Measurements from ENCODE around the gene SPG21. TPM values are rescaled to one million over a fixed set of nuclear protein-coding genes. Genes with fewer than 3 reads are reported as not detected.

Gene SPG21
- total and polyA plus RNA-seq, 2 of the 8 experiments (the other 6 are each of a cell fraction or from before 2014, with no cell fraction given): 67.3 to 72.7 TPM

GRCh38 chr15:64925335-64926330 lies 64.1 kb downstream of the SPG21 start:
- H3K36me3 ChIP-seq (ENCODE audit: control insufficient read depth in 2 of 4, insufficient read depth in 4 of 4, low read length in 3 of 4): no peaks in the 10 kb centered on the region
- no peaks in the 10 kb centered on the region for H3K23me2 ChIP-seq (ENCODE audit: low read depth, low read length)
- no peak overlapping the region for H3K23ac ChIP-seq (ENCODE audit: insufficient read length)
- H3K27me3 ChIP-seq (replicated peaks in 1 of 4; ENCODE audit: control insufficient read depth in 3 of 4, extremely low read depth in 1 of 4, insufficient read depth in 3 of 4, low read length in 3 of 4): no peaks in the 10 kb centered on the region
- no peak for FAIRE-seq
- H4K91ac ChIP-seq (replicated peaks; ENCODE audit: insufficient read length, low read length): no peak overlapping the region
- no peak overlapping the region for H3K4me2 ChIP-seq (ENCODE audit: insufficient read depth in 1 of 2, low read depth in 2 of 2, low read length in 2 of 2)
- H3K79me1 ChIP-seq (ENCODE audit: low read depth, low read length): no peaks in the 10 kb centered on the region; the same call in 1 of the 2 replicates
- ChIA-PET CTCF (ENCODE audit: partially characterized antibody) (no interaction called here), POLR2A (ENCODE audit: partially characterized antibody) (interaction anchor here (1.8 kb wide), 1 partner anchor 81 kb away, joined by 3 read pairs; no protein-coding TSS in a partner anchor)
- H3K14ac ChIP-seq (ENCODE audit: insufficient read length): no peak overlapping the region
- H2AFZ ChIP-seq (ENCODE audit: low read length): no peak overlapping the region
- H4K20me1 ChIP-seq (replicated peaks in 1 of 2; ENCODE audit: control insufficient read depth in 1 of 2, insufficient read depth in 2 of 2, low read length in 2 of 2): peaks cover 0 to 3% of the 10 kb centered on the region in 2 experiments
- H4K5ac ChIP-seq (ENCODE audit: insufficient read length, low read depth, low read length): no peak overlapping the region
- no peaks in the 10 kb centered on the region for H3K9me3 ChIP-seq (ENCODE audit: insufficient read depth in 2 of 2, low read depth in 1 of 2, low read length in 1 of 2)
- peaks cover 0 to 2% (median 0%) of the 10 kb centered on the region in 4 experiments; a peak in 1 of 7 replicates for H3K4me1 ChIP-seq (replicated peaks in 1 of 4; ENCODE audit: control insufficient read depth in 3 of 4, insufficient read depth in 4 of 4, low read length in 3 of 4)
- no peak overlapping the region for H3K18ac ChIP-seq (ENCODE audit: extremely low read depth, low read length)
- H2BK15ac ChIP-seq (ENCODE audit: low read length): no peak overlapping the region
- H3K27ac ChIP-seq (ENCODE audit: low read depth, low read length): no peak overlapping the region
- H3K79me2 ChIP-seq (ENCODE audit: control insufficient read depth in 1 of 2, insufficient read depth in 2 of 2, low read length in 2 of 2): no peaks in the 10 kb centered on the region
- H2BK120ac ChIP-seq (replicated peaks; ENCODE audit: low read depth, low read length): no peak overlapping the region
- WGBS, 2 experiments (ENCODE audit: extremely low coverage in 1 of 2, insufficient coverage in 1 of 2, insufficient read length in 1 of 2, insufficient replicate concordance in 2 of 2, low coverage in 1 of 2, low lambda C conversion rate in 2 of 2, missing lambda C conversion rate in 1 of 2): 91% methylated on average over 13 of the region's 13 CpGs; no CpG with 5 or more reads in 1 of the 2 experiments
- H2BK12ac ChIP-seq (ENCODE audit: low read depth, low read length): no peak overlapping the region
- H3K56ac ChIP-seq (replicated peaks; ENCODE audit: insufficient read length, low read depth, low read length): no peak overlapping the region
- H2BK20ac ChIP-seq (ENCODE audit: low read length): no peak overlapping the region
- no peak overlapping the region for H4K8ac ChIP-seq (ENCODE audit: extremely low read depth, insufficient read depth, low read length)
- no peak overlapping the region for H3K9ac ChIP-seq (replicated peaks in 1 of 4; ENCODE audit: extremely low read depth in 1 of 4, low read depth in 3 of 4, low read length in 3 of 4)
- H3K4ac ChIP-seq (replicated peaks; ENCODE audit: insufficient read length, low read depth, low read length): no peak overlapping the region
- H2AK5ac ChIP-seq (ENCODE audit: low read depth, low read length): no peak overlapping the region
- H2BK5ac ChIP-seq (ENCODE audit: low read depth, low read length): no peak overlapping the region
- no peak overlapping the region for H3K4me3 ChIP-seq (ENCODE audit: extremely low read depth in 1 of 4, insufficient read depth in 2 of 4, low read depth in 3 of 4, low read length in 4 of 4)
- DNase-seq (ENCODE audit: low read depth in 1 of 2, low spot score in 2 of 2): no peak
- TF ChIP-seq TAF7 (optimal IDR thresholded peaks at IDR 0.05; ENCODE audit: borderline replicate concordance, low read depth, low read length) (no peak), ATF3 (IDR thresholded peaks at IDR 0.05; ENCODE audit: insufficient read depth, low read depth, low read length) (no peak), NANOG (IDR thresholded peaks at IDR 0.05; ENCODE audit: insufficient read depth, low read depth, low read length, poor library complexity, severe bottlenecking) (no peak), MAFK (IDR thresholded peaks at IDR 0.05; ENCODE audit: low read depth, low read length) (no peak), HDAC6 (IDR thresholded peaks at IDR 0.05; ENCODE audit: low read depth, low read length) (no peak), GABPA (IDR thresholded peaks at IDR 0.05; ENCODE audit: borderline replicate concordance, insufficient read depth, low read length) (no peak), SP1 (IDR thresholded peaks at IDR 0.05; ENCODE audit: low read depth, low read length) (no peak), POLR2AphosphoS5 (IDR thresholded peaks at IDR 0.05; ENCODE audit: low read depth, low read length) (no peak), ASH2L (IDR thresholded peaks at IDR 0.05; ENCODE audit: low read length) (no peak), BRCA1 (IDR thresholded peaks at IDR 0.05; ENCODE audit: low read depth, low read length) (no peak), TBP (IDR thresholded peaks at IDR 0.05; ENCODE audit: low read depth, low read length) (no peak), EGR1 (IDR thresholded peaks at IDR 0.05; ENCODE audit: borderline replicate concordance, low read depth, low read length) (no peak)

All from H1 (cell line).